KG1 (cell line): ENCODE results near the gene AUTS2.
A peak's percentile ranks its signal among the peaks of the same experiment; 100 is the strongest.
"Not testable (repeated sequence)": the region's sequence is repeated elsewhere in the genome, so short reads cannot be mapped to it uniquely, and the experiment has no call there.

Experiments used
- DNase-seq: peaks from one replicate; lab custom pipeline; 2025; lab: John Stamatoyannopoulos, UW

AUTS2 gene

DNA sequence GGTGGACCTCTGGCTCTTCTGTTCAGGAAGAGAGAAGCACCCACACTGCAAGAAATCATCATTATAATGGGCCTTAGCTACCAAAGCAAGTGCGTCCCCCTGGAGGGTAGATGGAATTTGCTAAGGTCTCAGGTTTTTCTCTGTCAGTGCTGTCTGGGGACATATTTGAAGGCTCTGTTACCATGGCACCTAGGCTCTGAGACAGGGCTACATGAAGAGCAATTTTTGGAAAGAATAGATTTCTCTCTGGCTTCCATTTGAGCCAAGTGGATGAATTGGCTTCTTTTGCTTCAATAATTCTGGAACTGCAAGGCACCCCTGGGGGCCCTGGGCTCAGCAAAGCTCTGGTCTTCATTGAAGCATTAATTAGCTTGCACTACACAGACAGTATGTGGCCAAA lies 1184.5 kb downstream of the AUTS2 start:
- DNase-seq = no peak

- DNase-seq = no peak
These were observed 1187.2 kb downstream of the AUTS2 start for GRCh38 chr7:70785427-70785826.

DNA sequence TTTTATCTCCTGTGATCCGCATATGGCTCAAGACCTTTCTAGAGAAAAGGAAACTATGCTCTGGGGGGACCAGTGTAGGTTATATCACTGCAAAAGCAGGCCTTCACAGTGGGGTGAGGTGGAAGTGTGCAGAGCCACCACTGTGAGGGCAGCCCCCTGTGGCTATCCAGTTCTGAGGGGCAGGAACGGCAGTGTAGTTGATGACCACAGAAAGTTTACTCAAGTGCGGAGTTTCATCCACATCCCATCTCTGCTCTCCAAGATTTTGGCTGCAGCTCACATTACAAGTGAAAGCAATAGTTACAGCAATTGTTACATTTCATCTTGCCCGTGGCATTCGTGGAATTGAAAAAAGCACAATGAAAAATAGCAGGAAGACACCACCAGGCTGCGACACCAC lies 1187.8 kb downstream of the AUTS2 start:
- DNase-seq = no peak

GRCh38 chr7:70787286-70787685 lies 1189.0 kb downstream of the AUTS2 start:
- DNase-seq = no peak

- DNase-seq = no peak
These were observed 1189.5 kb downstream of the AUTS2 start for GRCh38 chr7:70787771-70788170.

GRCh38 chr7:70788276-70788675 lies 1190.0 kb downstream of the AUTS2 start:
- DNase-seq = no peak

- no peak for DNase-seq
These were observed 1191.4 kb downstream of the AUTS2 start for GRCh38 chr7:70789481-70790214.

DNA sequence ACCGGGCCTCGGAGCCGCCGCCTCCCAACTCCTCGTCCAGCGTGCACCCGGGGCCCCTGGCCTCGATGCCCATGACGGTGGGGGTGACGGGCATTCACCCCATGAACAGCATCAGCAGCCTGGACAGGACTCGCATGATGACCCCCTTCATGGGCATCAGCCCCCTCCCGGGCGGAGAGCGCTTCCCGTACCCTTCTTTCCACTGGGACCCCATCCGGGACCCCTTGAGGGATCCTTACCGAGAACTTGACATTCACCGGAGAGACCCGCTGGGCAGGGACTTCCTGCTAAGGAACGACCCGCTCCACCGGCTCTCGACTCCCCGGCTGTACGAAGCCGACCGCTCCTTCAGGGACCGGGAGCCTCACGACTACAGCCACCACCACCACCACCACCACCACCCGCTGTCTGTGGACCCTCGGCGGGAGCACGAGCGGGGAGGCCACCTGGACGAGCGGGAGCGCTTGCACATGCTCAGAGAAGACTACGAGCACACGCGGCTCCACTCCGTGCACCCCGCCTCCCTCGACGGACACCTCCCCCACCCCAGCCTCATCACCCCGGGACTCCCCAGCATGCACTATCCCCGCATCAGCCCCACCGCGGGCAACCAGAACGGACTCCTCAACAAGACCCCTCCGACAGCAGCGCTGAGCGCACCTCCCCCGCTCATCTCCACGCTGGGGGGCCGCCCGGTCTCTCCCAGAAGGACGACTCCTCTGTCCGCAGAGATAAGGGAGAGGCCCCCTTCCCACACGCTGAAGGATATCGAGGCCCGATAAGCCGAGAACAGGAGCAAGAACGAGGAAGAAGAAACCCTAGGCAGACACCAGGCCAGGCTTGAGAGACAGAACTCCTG lies 1192.2 kb downstream of the AUTS2 start:
- no peak for DNase-seq

DNA sequence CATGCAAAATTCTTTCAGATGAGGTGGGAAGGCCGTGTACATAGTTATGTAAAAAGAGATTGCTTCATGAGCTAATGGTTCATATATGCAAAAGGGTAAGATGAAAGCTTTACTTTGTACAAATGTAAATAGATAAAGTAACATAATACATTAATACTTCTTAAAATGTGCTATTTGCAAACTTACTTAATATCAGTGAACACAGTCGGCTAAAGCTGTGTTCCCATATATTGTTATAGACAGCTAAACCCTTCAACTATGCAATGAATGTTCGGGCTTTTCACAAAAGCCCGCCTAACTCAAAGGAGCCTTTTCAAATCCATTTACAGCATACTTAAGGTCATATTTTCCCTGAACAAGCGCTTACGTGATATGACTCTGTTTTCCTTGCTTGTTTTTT lies 1193.1 kb downstream of the AUTS2 start:
- DNase-seq = no peak

DNA sequence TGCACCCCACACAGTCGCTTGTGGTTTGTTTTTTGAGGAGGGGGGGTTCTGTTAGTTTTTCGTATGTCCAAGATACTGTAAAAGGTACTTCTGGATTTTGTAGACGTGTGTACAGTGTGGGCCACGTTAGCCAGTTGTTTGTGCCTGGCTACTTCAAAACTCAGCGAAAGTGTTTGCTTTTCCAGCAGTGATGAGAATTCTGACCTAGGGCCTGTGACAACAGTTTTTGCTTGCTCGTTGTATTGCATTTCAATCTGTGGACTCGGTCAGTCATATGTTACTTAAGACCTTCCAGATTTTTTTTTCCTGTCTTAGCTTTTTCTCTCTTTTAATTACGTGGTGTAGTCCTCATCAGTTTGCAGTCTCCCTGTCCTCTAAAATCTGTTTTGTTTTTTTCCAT lies 1194.8 kb downstream of the AUTS2 start:
- no peak for DNase-seq

- DNase-seq = no peak
These were observed 1195.5 kb downstream of the AUTS2 start for GRCh38 chr7:70793821-70794220.

- no peak for DNase-seq
These were observed 1196.7 kb downstream of the AUTS2 start for GRCh38 chr7:70794962-70795361.

DNA sequence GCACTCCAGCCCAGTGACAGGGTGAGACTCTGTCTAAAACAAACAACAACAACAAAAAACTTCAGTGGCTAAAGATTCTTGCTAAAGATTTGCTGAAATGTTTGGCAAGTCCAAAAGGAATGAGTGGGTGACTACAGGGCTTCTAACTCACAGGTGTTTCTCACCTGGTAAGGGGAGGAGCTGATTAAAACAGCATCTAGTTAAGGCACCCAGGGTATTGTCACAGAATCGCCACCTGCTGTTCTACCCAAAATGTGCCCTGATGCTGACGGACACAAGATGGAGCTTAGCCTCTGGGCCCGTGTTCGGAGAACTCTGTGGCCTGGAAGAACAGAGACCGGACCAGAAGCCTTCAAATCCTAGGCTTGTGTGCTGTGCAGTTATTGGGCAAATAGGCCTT lies 1197.7 kb downstream of the AUTS2 start:
- no peak for DNase-seq

DNA sequence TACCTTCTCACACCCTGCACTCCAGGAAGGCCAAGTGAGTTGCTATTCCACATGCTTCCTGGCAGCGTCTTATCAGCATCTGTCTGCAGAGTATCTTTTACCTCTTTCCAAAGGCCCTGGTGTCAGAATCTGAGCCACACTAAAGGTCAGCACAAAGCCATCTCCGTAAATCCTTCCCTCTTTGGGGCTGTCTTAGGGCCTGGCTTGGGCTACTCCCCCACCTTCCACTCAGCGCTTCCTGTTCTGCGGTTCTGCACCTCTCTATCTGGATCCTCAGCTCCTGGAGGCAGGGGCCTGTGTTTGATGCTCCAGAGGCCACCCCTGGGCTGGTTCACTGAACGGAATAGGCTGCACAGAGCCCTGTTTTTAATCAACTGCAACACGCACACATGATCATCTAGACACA lies 1198.8 kb downstream of the AUTS2 start:
- peak; percentile 39 for DNase-seq

- DNase-seq = no peak
These were observed 1201.6 kb downstream of the AUTS2 start for GRCh38 chr7:70799841-70800405.

GRCh38 chr7:70805360-70805759 lies 1207.1 kb downstream of the AUTS2 start:
- DNase-seq = no peak

- no peak for DNase-seq
These were observed 1209.4 kb downstream of the AUTS2 start for GRCh38 chr7:70807650-70808049.

DNA sequence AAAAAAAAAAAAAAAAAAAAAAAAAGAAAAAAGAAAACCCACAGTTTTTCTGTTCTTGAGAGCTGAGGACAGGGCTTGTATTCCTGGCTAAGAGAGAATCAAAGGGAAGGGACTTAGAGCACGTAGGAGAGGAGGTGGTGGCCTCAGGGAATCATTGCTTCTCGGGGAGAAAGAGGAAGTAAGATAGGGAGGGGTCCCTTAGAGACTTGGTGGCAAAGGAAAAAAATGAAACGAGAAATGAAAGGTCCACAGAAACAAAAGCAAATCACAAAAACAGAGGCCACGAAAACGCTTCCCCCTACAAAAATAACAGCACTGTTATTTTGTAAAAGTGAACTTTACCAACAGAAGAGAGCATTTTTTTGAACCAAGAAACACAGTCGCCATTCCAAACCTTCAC lies 1210.6 kb downstream of the AUTS2 start:
- no peak for DNase-seq

DNA sequence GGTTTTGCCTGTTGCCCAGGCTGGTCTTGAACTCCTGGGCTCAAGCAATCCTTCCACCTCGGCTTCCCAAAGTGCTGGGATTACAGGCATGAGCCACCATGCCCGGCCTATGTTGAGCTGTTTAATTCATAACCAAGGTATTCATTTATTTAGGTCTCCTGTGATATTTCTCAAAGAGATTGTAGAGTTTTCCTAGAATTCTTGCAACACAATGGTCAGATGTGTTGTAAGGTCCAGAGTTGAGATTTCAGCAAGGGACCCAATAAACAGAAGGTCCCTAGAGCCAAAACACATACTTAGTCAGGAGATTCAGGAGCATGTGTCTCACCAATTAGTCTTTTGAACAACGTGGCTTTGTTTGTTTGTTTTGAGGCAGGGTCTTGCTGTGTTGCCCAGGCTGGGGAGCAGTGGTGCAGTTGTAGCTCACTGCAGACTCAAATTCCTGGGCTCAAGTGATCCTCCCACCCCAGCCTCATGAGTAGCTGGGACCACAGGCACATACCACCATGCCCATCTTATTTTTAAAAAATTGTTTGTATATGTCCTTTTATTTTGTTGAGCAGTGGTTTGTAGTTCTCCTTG lies 1212.4 kb downstream of the AUTS2 start:
- DNase-seq = no peak

- no peak for DNase-seq
These were observed 1214.2 kb downstream of the AUTS2 start for GRCh38 chr7:70812511-70812910.

- not testable (repeated sequence) for DNase-seq
These were observed 1224.2 kb downstream of the AUTS2 start for GRCh38 chr7:70822490-70822889.

GRCh38 chr7:70829221-70830059 lies 1231.2 kb downstream of the AUTS2 start:
- DNase-seq = peak; percentile 42
